Stimulated activated naive B cell treated with anti-CD40 and anti-IgM and Interleukin-4, amounts not matched to agents 10 μg/mL and 1 μg/mL and 100 μg/mL, for 72 hours (primary cell): ENCODE results near the gene ARHGEF11.
A peak's percentile ranks its signal among the peaks of the same experiment; 100 is the strongest.

Experiments used
- ATAC-seq, 2 donors: fragments of 150-1000 bp; cut with Tn5 transposase; replicated peaks; 2 replicates each; pipeline ENCODE4 v1.10.0; 2021; ENCODE audit warnings: moderate library complexity in 1 of 2
- DNase-seq: peaks from one replicate; pipeline ENCODE4 v3.0.0; 2021
- H3K27ac Mint-ChIP-seq: one replicate; pipeline ENCODE4 v1.8.0; 2022; ENCODE audit warnings: mild to moderate bottlenecking, mixed read lengths
- H3K27me3 Mint-ChIP-seq, 2 donors: one replicate each; pipeline ENCODE4 v1.8.0; 2022; ENCODE audit warnings: mixed read lengths in 2 of 2
- H3K36me3 Mint-ChIP-seq, 2 donors: one replicate each; pipeline ENCODE4 v1.8.0; 2022; ENCODE audit warnings: mixed read lengths in 2 of 2, mild to moderate bottlenecking in 1 of 2
- H3K4me1 Mint-ChIP-seq, 2 donors: one replicate each; pipeline ENCODE4 v1.8.0; 2022; ENCODE audit warnings: mixed read lengths in 2 of 2, mild to moderate bottlenecking in 1 of 2
- H3K4me3 Mint-ChIP-seq, 2 donors: one replicate each; pipeline ENCODE4 v1.8.0; 2022; ENCODE audit warnings: mild to moderate bottlenecking in 2 of 2, mixed read lengths in 2 of 2, moderate library complexity in 1 of 2
- H3K9me3 Mint-ChIP-seq, 2 donors: one replicate each; pipeline ENCODE4 v1.8.0; 2022; ENCODE audit warnings: mixed read lengths in 2 of 2, mild to moderate bottlenecking in 1 of 2

The ARHGEF11 gene

GRCh38 chr1:156969496-156969895 is 76.0 kb downstream of the ARHGEF11 start:
- no peak for DNase-seq
- Mint-ChIP-seq H3K4me1 (peaks cover 0 to under 1% of the 10 kb centered on the region in 2 donors), H3K36me3 (no peaks in the 10 kb centered on the region), H3K4me3 (no peak overlapping the region), H3K27me3 (peaks cover 16 to 33% of the 10 kb centered on the region in 2 donors), H3K9me3 (no peaks in the 10 kb centered on the region), H3K27ac (no peak overlapping the region)
- no peak for ATAC-seq

- Mint-ChIP-seq H3K36me3 (peaks cover 0 to 13% of the 10 kb centered on the region in 2 donors), H3K4me1 (peaks cover 17% of the 10 kb centered on the region in 2 donors), H3K9me3 (peaks cover 0 to 6% of the 10 kb centered on the region in 2 donors), H3K27ac (no peak overlapping the region), H3K27me3 (peaks cover 13 to 19% of the 10 kb centered on the region in 2 donors), H3K4me3 (no peak overlapping the region)
- DNase-seq (no peak), ATAC-seq (no peak)
Measured at GRCh38 chr1:156964441-156964840, 81.1 kb downstream of the ARHGEF11 start.

GRCh38 chr1:156963621-156964020 is 81.9 kb downstream of the ARHGEF11 start:
- ATAC-seq (peak; percentile 66 to 70), DNase-seq (no peak)
- peaks cover 0 to 13% of the 10 kb centered on the region in 2 donors for H3K36me3 Mint-ChIP-seq
- H3K27me3 Mint-ChIP-seq, result peaks cover 5 to 12% of the 10 kb centered on the region in 2 donors
- no peak overlapping the region for H3K27ac Mint-ChIP-seq
- peaks cover 17 to 23% of the 10 kb centered on the region in 2 donors for H3K4me1 Mint-ChIP-seq
- H3K9me3 Mint-ChIP-seq, result peaks cover 0 to 6% of the 10 kb centered on the region in 2 donors
- H3K4me3 Mint-ChIP-seq, result peak overlapping the region; percentile 29 to 41

- Mint-ChIP-seq H3K4me1 (peaks cover 17 to 23% of the 10 kb centered on the region in 2 donors), H3K27ac (no peak overlapping the region)
Measured at GRCh38 chr1:156961709-156962108, 83.8 kb downstream of the ARHGEF11 start.

GRCh38 chr1:156959925-156960324 is 85.6 kb downstream of the ARHGEF11 start:
- Mint-ChIP-seq H3K36me3 (peaks cover 0 to 26% of the 10 kb centered on the region in 2 donors), H3K9me3 (peaks cover 0 to 6% of the 10 kb centered on the region in 2 donors), H3K4me1 (peaks cover 17 to 23% of the 10 kb centered on the region in 2 donors), H3K27ac (no peak overlapping the region), H3K4me3 (no peak overlapping the region), H3K27me3 (peaks cover 4 to 6% of the 10 kb centered on the region in 2 donors)
- ATAC-seq, result no peak
- no peak for DNase-seq

More at GRCh38 chr1:156961709-156962108, 83.8 kb downstream of the ARHGEF11 start:
- ATAC-seq (peak; percentile 68 to 70), DNase-seq (no peak)
- no peak overlapping the region for H3K4me3 Mint-ChIP-seq
- peaks cover 0 to 6% of the 10 kb centered on the region in 2 donors for H3K9me3 Mint-ChIP-seq
- H3K27me3 Mint-ChIP-seq, result peaks cover 4 to 6% of the 10 kb centered on the region in 2 donors
- peaks cover 0 to 22% of the 10 kb centered on the region in 2 donors for H3K36me3 Mint-ChIP-seq

- H3K27me3 Mint-ChIP-seq, result peaks cover 4 to 6% of the 10 kb centered on the region in 2 donors
- DNase-seq (no peak), ATAC-seq (peak; percentile 31 to 48)
- H3K27ac Mint-ChIP-seq, result no peak overlapping the region
- no peak overlapping the region for H3K4me3 Mint-ChIP-seq
- peaks cover 0 to 26% of the 10 kb centered on the region in 2 donors for H3K36me3 Mint-ChIP-seq
- peaks cover 0 to 5% of the 10 kb centered on the region in 2 donors for H3K9me3 Mint-ChIP-seq
- H3K4me1 Mint-ChIP-seq, result peaks cover 15 to 23% of the 10 kb centered on the region in 2 donors
Measured at GRCh38 chr1:156959414-156959813, 86.1 kb downstream of the ARHGEF11 start.

- H3K27me3 Mint-ChIP-seq, result peaks cover 4 to 6% of the 10 kb centered on the region in 2 donors
- peaks cover 0 to 2% of the 10 kb centered on the region in 2 donors for H3K9me3 Mint-ChIP-seq
- ATAC-seq, result no peak
- peaks cover 0 to 26% of the 10 kb centered on the region in 2 donors for H3K36me3 Mint-ChIP-seq
- DNase-seq, result no peak
- peak overlapping the region; percentile 75 for H3K27ac Mint-ChIP-seq
- no peak overlapping the region for H3K4me3 Mint-ChIP-seq
- peaks cover 4 to 17% of the 10 kb centered on the region in 2 donors for H3K4me1 Mint-ChIP-seq
Measured at GRCh38 chr1:156958247-156958714, 87.3 kb downstream of the ARHGEF11 start.

- Mint-ChIP-seq H3K36me3 (peaks cover 0 to 23% of the 10 kb centered on the region in 2 donors), H3K9me3 (peaks cover 0 to 2% of the 10 kb centered on the region in 2 donors), H3K27me3 (peaks cover 4 to 6% of the 10 kb centered on the region in 2 donors), H3K4me3 (no peak overlapping the region), H3K4me1 (peaks cover 0 to 12% of the 10 kb centered on the region in 2 donors), H3K27ac (no peak overlapping the region)
- DNase-seq (no peak), ATAC-seq (no peak)
Measured at GRCh38 chr1:156957634-156958033, 87.9 kb downstream of the ARHGEF11 start.

- Mint-ChIP-seq H3K27ac (no peak overlapping the region), H3K9me3 (no peaks in the 10 kb centered on the region)
Measured at GRCh38 chr1:156956333-156956732, 89.2 kb downstream of the ARHGEF11 start.

GRCh38 chr1:156953571-156953970 is 92.0 kb downstream of the ARHGEF11 start:
- no peak for ATAC-seq
- Mint-ChIP-seq H3K36me3 (peaks cover 0 to 13% of the 10 kb centered on the region in 2 donors), H3K9me3 (no peaks in the 10 kb centered on the region), H3K4me1 (no peaks in the 10 kb centered on the region), H3K4me3 (no peak overlapping the region), H3K27ac (no peak overlapping the region), H3K27me3 (peaks cover 0 to 4% of the 10 kb centered on the region in 2 donors)
- no peak for DNase-seq

More at GRCh38 chr1:156956333-156956732, 89.2 kb downstream of the ARHGEF11 start:
- peaks cover 0 to 18% of the 10 kb centered on the region in 2 donors for H3K36me3 Mint-ChIP-seq
- no peak for ATAC-seq
- H3K27me3 Mint-ChIP-seq, result peaks cover 0 to 4% of the 10 kb centered on the region in 2 donors
- DNase-seq, result no peak
- peaks cover 0 to 9% of the 10 kb centered on the region in 2 donors for H3K4me1 Mint-ChIP-seq
- no peak overlapping the region for H3K4me3 Mint-ChIP-seq

GRCh38 chr1:156951371-156951770 is 94.2 kb downstream of the ARHGEF11 start:
- no peaks in the 10 kb centered on the region for H3K4me1 Mint-ChIP-seq
- no peak overlapping the region for H3K4me3 Mint-ChIP-seq
- DNase-seq, result no peak
- peaks cover 0 to 4% of the 10 kb centered on the region in 2 donors for H3K36me3 Mint-ChIP-seq
- no peak for ATAC-seq
- H3K9me3 Mint-ChIP-seq, result no peaks in the 10 kb centered on the region
- no peaks in the 10 kb centered on the region for H3K27me3 Mint-ChIP-seq
- no peak overlapping the region for H3K27ac Mint-ChIP-seq

GRCh38 chr1:156949127-156949526 is 96.4 kb downstream of the ARHGEF11 start:
- no peaks in the 10 kb centered on the region for H3K27me3 Mint-ChIP-seq
- no peak overlapping the region for H3K27ac Mint-ChIP-seq
- DNase-seq (no peak), ATAC-seq (no peak)
- H3K9me3 Mint-ChIP-seq, result no peaks in the 10 kb centered on the region
- no peak overlapping the region for H3K4me3 Mint-ChIP-seq
- H3K4me1 Mint-ChIP-seq, result no peaks in the 10 kb centered on the region
- H3K36me3 Mint-ChIP-seq, result peaks cover 1 to 5% of the 10 kb centered on the region in 2 donors

- Mint-ChIP-seq H3K36me3 (peaks cover 1 to 5% of the 10 kb centered on the region in 2 donors), H3K9me3 (no peaks in the 10 kb centered on the region), H3K27me3 (no peaks in the 10 kb centered on the region), H3K4me1 (no peaks in the 10 kb centered on the region), H3K4me3 (no peak overlapping the region), H3K27ac (no peak overlapping the region)
- DNase-seq, result no peak
- ATAC-seq, result no peak
Measured at GRCh38 chr1:156948708-156949107, 96.8 kb downstream of the ARHGEF11 start.

GRCh38 chr1:156947818-156948525 is 97.6 kb downstream of the ARHGEF11 start:
- H3K27ac Mint-ChIP-seq, result no peak overlapping the region
- H3K4me1 Mint-ChIP-seq, result no peaks in the 10 kb centered on the region
- H3K27me3 Mint-ChIP-seq, result no peaks in the 10 kb centered on the region
- ATAC-seq (no peak), DNase-seq (no peak)
- H3K36me3 Mint-ChIP-seq, result peaks cover 1 to 5% of the 10 kb centered on the region in 2 donors
- no peak overlapping the region for H3K4me3 Mint-ChIP-seq
- no peaks in the 10 kb centered on the region for H3K9me3 Mint-ChIP-seq

GRCh38 chr1:156947127-156947526 is 98.4 kb downstream of the ARHGEF11 start:
- ATAC-seq, result no peak
- Mint-ChIP-seq H3K27ac (no peak overlapping the region), H3K4me3 (no peak overlapping the region), H3K9me3 (no peaks in the 10 kb centered on the region), H3K36me3 (peaks cover 3 to 5% of the 10 kb centered on the region in 2 donors), H3K4me1 (no peaks in the 10 kb centered on the region), H3K27me3 (no peaks in the 10 kb centered on the region)
- DNase-seq, result no peak
